A673 (cell line): ENCODE measurements around the gene SNAP91. TPM values are rescaled to one million over a fixed set of nuclear protein-coding genes. Genes with fewer than 3 reads are reported as not detected.

Source experiments
- BruUV-seq: library from RNA; stranded (reverse); fragments of 400-500 nt; replicated peaks from 2 replicates; lab custom pipeline; 2021; lab: Mats Ljungman, UMichigan
- CTCF ChIA-PET: fragments of 300-600 bp; sonication (Branson Sonifier 250); formaldehyde crosslinking; loops from one replicate; lab custom pipeline; 2022; ENCODE audit warnings: antibody characterized with exemption; lab: Charles Lee
- POLR2A ChIA-PET: fragments of 300-600 bp; sonication (Branson Sonifier 250); formaldehyde crosslinking; loops from one replicate; lab custom pipeline; 2022; ENCODE audit warnings: antibody characterized with exemption; ENCODE audit not compliant: low non-redundant PET; lab: Charles Lee
- DNase-seq: peaks from one replicate; pipeline ENCODE4 v3.0.0-alpha.2; 2015; ENCODE audit warnings: low spot score
- H3K27ac ChIP-seq: fragments of 200-600 bp; sonication (generic); 2 replicates; pipeline ENCODE4 v1.5.1; 2016; ENCODE audit warnings: mixed run types, low read depth, mild to moderate bottlenecking, mixed read lengths, antibody characterized with exemption, low read length; ENCODE audit not compliant: poor library complexity, severe bottlenecking
- H3K27me3 ChIP-seq: fragments of 200-600 bp; sonication (generic); replicated peaks from 2 replicates; pipeline ENCODE4 v1.6.1; 2017; ENCODE audit warnings: mixed run types, low read depth, mild to moderate bottlenecking, mixed read lengths, antibody characterized with exemption, low read length; ENCODE audit not compliant: insufficient read depth, poor library complexity
- H3K36me3 ChIP-seq: fragments of 200-600 bp; sonication (generic); 2 replicates; pipeline ENCODE4 v1.6.1; 2016; ENCODE audit warnings: mixed run types, mild to moderate bottlenecking, mixed read lengths, antibody characterized with exemption, low read length; ENCODE audit not compliant: insufficient read depth, poor library complexity, severe bottlenecking
- H3K4me1 ChIP-seq: fragments of 200-600 bp; sonication (generic); 2 replicates; pipeline ENCODE4 v1.6.1; 2017; ENCODE audit warnings: mixed run types, mild to moderate bottlenecking, mixed read lengths, antibody characterized with exemption, low read length; ENCODE audit not compliant: insufficient read depth, poor library complexity, severe bottlenecking
- H3K4me3 ChIP-seq: fragments of 200-600 bp; sonication (generic); 2 replicates; pipeline ENCODE4 v1.5.1; 2016; ENCODE audit warnings: low read depth, mixed run types, mild to moderate bottlenecking, mixed read lengths, low read length; ENCODE audit not compliant: poor library complexity, severe bottlenecking
- H3K9me3 ChIP-seq: fragments of 200-600 bp; sonication (generic); 2 replicates; pipeline ENCODE4 v1.6.1; 2016; ENCODE audit warnings: mixed run types, low read depth, mild to moderate bottlenecking, mixed read lengths, antibody characterized with exemption, low read length; ENCODE audit not compliant: poor library complexity, severe bottlenecking
- EZH2 ChIP-seq: fragments of 200-600 bp; sonication (generic); IDR thresholded peaks from 2 replicates; pipeline ENCODE4 v1.6.1; 2017; ENCODE audit warnings: borderline replicate concordance, low read depth, mild to moderate bottlenecking, mixed read lengths, antibody characterized with exemption, low read length; ENCODE audit not compliant: poor library complexity, severe bottlenecking
- intact Hi-C: fragments of 100-400 bp; cut with micrococcal nuclease; formaldehyde crosslinking; loops from one replicate; pipeline ENCODE4 v1.10.0; 2022; ENCODE audit not compliant: unreplicated experiment
- total RNA-seq: library from RNA; stranded (reverse); gene quantifications from 2 replicates; pipeline ENCODE4 v1.2.3, GENCODE V29; 2021
- TF ChIP-seq, protein P1 (sequence below): fragments of 300-800, 200-600 bp; sonication (generic); conservative IDR thresholded peaks from 2 replicates; pipeline ENCODE4 v1.5.1; 2017; ENCODE audit warnings: low read depth, mild to moderate bottlenecking, antibody characterized with exemption, low read length, moderate library complexity, mixed read lengths

Gene SNAP91
- total RNA-seq, 1 experiment from 2014 or later: 0.62 TPM

DNA sequence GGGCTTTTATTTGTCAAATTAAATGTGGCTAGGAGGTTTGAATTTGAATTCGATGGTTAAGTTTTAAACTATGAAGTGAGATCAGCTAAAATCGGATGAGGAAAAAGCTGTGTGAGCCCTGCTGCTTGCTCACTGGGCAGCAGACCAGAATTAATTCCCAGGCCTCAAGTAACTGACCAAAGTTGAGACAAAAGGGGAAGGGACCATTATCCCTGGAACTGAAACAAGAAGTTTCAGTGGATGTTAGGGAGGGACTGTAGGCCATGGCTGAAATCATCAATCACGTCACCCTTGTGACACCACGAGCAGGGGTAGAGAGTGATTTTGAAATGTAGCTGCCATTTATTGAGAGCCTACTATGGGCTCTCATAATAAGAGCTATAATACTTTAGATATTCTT, 203.5 kb downstream of the SNAP91 start:
- POLR2A ChIA-PET: no interaction called here

More for the DNA sequence above, 203.5 kb downstream of the SNAP91 start:
- DNase-seq: no peak
- intact Hi-C loops: no loop called here
- BruUV-seq: no TSS peak
- H3K36me3 ChIP-seq: no peaks in the 10 kb centered on the region
- no peaks in the 10 kb centered on the region for H3K27me3 ChIP-seq
- no peak overlapping the region for H3K4me3 ChIP-seq
- H3K27ac ChIP-seq: no peak overlapping the region
- TF ChIP-seq, protein P1, sequence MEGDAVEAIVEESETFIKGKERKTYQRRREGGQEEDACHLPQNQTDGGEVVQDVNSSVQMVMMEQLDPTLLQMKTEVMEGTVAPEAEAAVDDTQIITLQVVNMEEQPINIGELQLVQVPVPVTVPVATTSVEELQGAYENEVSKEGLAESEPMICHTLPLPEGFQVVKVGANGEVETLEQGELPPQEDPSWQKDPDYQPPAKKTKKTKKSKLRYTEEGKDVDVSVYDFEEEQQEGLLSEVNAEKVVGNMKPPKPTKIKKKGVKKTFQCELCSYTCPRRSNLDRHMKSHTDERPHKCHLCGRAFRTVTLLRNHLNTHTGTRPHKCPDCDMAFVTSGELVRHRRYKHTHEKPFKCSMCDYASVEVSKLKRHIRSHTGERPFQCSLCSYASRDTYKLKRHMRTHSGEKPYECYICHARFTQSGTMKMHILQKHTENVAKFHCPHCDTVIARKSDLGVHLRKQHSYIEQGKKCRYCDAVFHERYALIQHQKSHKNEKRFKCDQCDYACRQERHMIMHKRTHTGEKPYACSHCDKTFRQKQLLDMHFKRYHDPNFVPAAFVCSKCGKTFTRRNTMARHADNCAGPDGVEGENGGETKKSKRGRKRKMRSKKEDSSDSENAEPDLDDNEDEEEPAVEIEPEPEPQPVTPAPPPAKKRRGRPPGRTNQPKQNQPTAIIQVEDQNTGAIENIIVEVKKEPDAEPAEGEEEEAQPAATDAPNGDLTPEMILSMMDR: no peak
- no peak for TF ChIP-seq EZH2
- H3K9me3 ChIP-seq: no peaks in the 10 kb centered on the region
- CTCF ChIA-PET: interaction anchor here (0.6 kb wide), 1 partner anchor 10 kb away, joined by 3 read pairs; no protein-coding TSS in a partner anchor
- no peaks in the 10 kb centered on the region for H3K4me1 ChIP-seq

Other genes with a start within 250 kb of the SNAP91 start
- 112 and 131 TPM in 2 replicates for gene PRSS35, start 196.6 kb downstream of the SNAP91 start, total RNA-seq
- gene RIPPLY2, start 144.3 kb upstream of the SNAP91 start, total RNA-seq: 3.0 and 4.0 TPM in 2 replicates
- gene CYB5R4, start 150.6 kb upstream of the SNAP91 start, total RNA-seq: 23.8 and 26.2 TPM in 2 replicates